PC-3 (cell line): ENCODE results near the gene FOXRED1. TPM values are rescaled to one million over a fixed set of nuclear protein-coding genes. Genes with fewer than 3 reads are reported as not detected.
"Not testable (repeated sequence)": the region's sequence is repeated elsewhere in the genome, so short reads cannot be mapped to it uniquely, and the experiment has no call there.

Experiments used
- ATAC-seq: fragments of 200-7000 bp; cut with Tn5 transposase; 2 replicates; pipeline ENCODE4 v1.9.1; 2020; ENCODE audit warnings: mild to moderate bottlenecking, moderate library complexity
- BruUV-seq: library from RNA; stranded (reverse); fragments of 400-500 nt; replicated peaks from 2 replicates; lab custom pipeline; 2021; lab: Mats Ljungman, UMichigan
- CTCF ChIA-PET: fragments of 300-600 bp; sonication (Branson Sonifier 250); formaldehyde crosslinking; loops from one replicate; lab custom pipeline; 2022; ENCODE audit warnings: antibody characterized with exemption; lab: Charles Lee
- POLR2A ChIA-PET: fragments of 300-600 bp; sonication (Branson Sonifier 250); formaldehyde crosslinking; loops from one replicate; lab custom pipeline; 2022; ENCODE audit warnings: antibody characterized with exemption; ENCODE audit not compliant: unreplicated experiment; lab: Charles Lee
- DNase-seq: peaks from one replicate; pipeline ENCODE4 v3.0.0-alpha.2; 2015
- H2AFZ ChIP-seq: fragments of 300-600 bp; sonication (generic); 2 replicates; pipeline ENCODE4 v1.6.0; 2016; ENCODE audit warnings: antibody characterized with exemption, low read length
- H3F3A ChIP-seq: fragments of 300-600 bp; sonication (generic); one replicate; pipeline ENCODE4 v1.6.0; 2017; ENCODE audit warnings: antibody characterized with exemption, low read length, control low read depth, mild to moderate bottlenecking; ENCODE audit not compliant: unreplicated experiment
- H3K27ac ChIP-seq: fragments of 300-600 bp; sonication (generic); 2 replicates; pipeline ENCODE4 v1.5.1; 2016; ENCODE audit warnings: mild to moderate bottlenecking, low read length
- H3K27me3 ChIP-seq: fragments of 300-600 bp; sonication (generic); 2 replicates; pipeline ENCODE4 v1.6.1; 2016; ENCODE audit warnings: low read length, mixed read lengths
- H3K36me3 ChIP-seq: fragments of 300-600 bp; sonication (generic); 2 replicates; pipeline ENCODE4 v1.6.1; 2016; ENCODE audit warnings: low read depth, mixed run types, low read length, mixed read lengths
- H3K4me1 ChIP-seq: fragments of 300-600 bp; sonication (generic); 2 replicates; pipeline ENCODE4 v1.5.1; 2016; ENCODE audit warnings: low read length; ENCODE audit not compliant: insufficient read depth
- H3K4me2 ChIP-seq: fragments of 300-600 bp; sonication (generic); 2 replicates; pipeline ENCODE4 v1.6.0; 2016; ENCODE audit warnings: low read length
- H3K4me3 ChIP-seq: fragments of 300-600 bp; sonication (generic); 2 replicates; pipeline ENCODE4 v1.5.1; 2016; ENCODE audit warnings: mild to moderate bottlenecking, low read length, mixed read lengths
- H3K79me2 ChIP-seq: fragments of 300-600 bp; sonication (generic); 2 replicates; pipeline ENCODE4 v1.6.1; 2017; ENCODE audit warnings: low read length, mixed read lengths
- H3K9ac ChIP-seq: fragments of 300-600 bp; sonication (generic); 2 replicates; pipeline ENCODE4 v1.6.0; 2016; ENCODE audit warnings: mild to moderate bottlenecking, low read length
- H3K9me2 ChIP-seq: fragments of 300-600 bp; sonication (generic); replicated peaks from 2 replicates; pipeline ENCODE4 v1.6.1; 2016; ENCODE audit warnings: mixed run types, low read length, mixed read lengths
- H3K9me3 ChIP-seq: fragments of 300-600 bp; sonication (generic); 2 replicates; pipeline ENCODE4 v1.6.1; 2016; ENCODE audit warnings: low read length, mixed read lengths
- H4K20me1 ChIP-seq: fragments of 300-600 bp; sonication (generic); 2 replicates; pipeline ENCODE4 v1.6.1; 2016; ENCODE audit warnings: low read length, mixed read lengths
- CTCF ChIP-seq: fragments of 300-600 bp; sonication (generic); conservative IDR thresholded peaks from 2 replicates; pipeline ENCODE4 v1.5.1; 2017; ENCODE audit warnings: antibody characterized with exemption, low read depth, mild to moderate bottlenecking, low read length
- EZH2 ChIP-seq: fragments of 300-600 bp; sonication (generic); IDR thresholded peaks from one replicate; pipeline ENCODE4 v1.6.1; 2017; ENCODE audit warnings: antibody characterized with exemption, mild to moderate bottlenecking, low read length; ENCODE audit not compliant: unreplicated experiment
- EZH2phosphoT487 ChIP-seq: fragments of 300-600 bp; sonication (generic); IDR thresholded peaks from 2 replicates; pipeline ENCODE4 v1.6.1; 2018; ENCODE audit warnings: mild to moderate bottlenecking, antibody characterized with exemption, low read length, borderline replicate concordance
- intact Hi-C: fragments of 100-400 bp; cut with micrococcal nuclease; formaldehyde crosslinking; loops from 2 replicates; pipeline ENCODE4 v1.9.0; 2023
- total RNA-seq: library from RNA; depleted of rRNA; stranded (reverse); fragments of >200 nt; gene quantifications from 2 replicates; pipeline ENCODE4 v1.2.3, GENCODE V29; 2014

FOXRED1 gene
- total RNA-seq, 1 experiment from 2014 or later, result 55.6 TPM

- H3K4me1 ChIP-seq, result peaks cover 31% of the 10 kb centered on the region
- intact Hi-C loops, result no loop called here
- H3K36me3 ChIP-seq, result peaks cover 14% of the 10 kb centered on the region
- peaks cover 36% of the 10 kb centered on the region for H3K79me2 ChIP-seq
- H3K4me2 ChIP-seq, result peak overlapping the region; percentile 42
- H3K9ac ChIP-seq, result peak overlapping the region; percentile 1
- no peak for ATAC-seq
- peak; percentile 50 for DNase-seq
- ChIA-PET CTCF (interaction anchor here (1.2 kb wide), 1 partner anchor 172 kb away, joined by 4 read pairs; no protein-coding TSS in a partner anchor), POLR2A (interaction anchor here (0.6 kb wide), 1 partner anchor 40 kb away, joined by 6 read pairs; the partner anchor contains the start of gene SRPRA)
- H2AFZ ChIP-seq, result no peak overlapping the region
- no TSS peak for BruUV-seq
- no peak for TF ChIP-seq EZH2phosphoT487
- TF ChIP-seq EZH2, result no peak
- TF ChIP-seq CTCF, result no peak
- H3K4me3 ChIP-seq, result peak overlapping the region; percentile 11; the same call in 1 of the 2 replicates
- no peaks in the 10 kb centered on the region for H3K27me3 ChIP-seq
- H3K9me2 ChIP-seq, result no peaks in the 10 kb centered on the region
- H3F3A ChIP-seq, result no peaks in the 10 kb centered on the region
- peak overlapping the region; percentile 68 for H3K27ac ChIP-seq
- H3K9me3 ChIP-seq, result no peaks in the 10 kb centered on the region
- no peaks in the 10 kb centered on the region for H4K20me1 ChIP-seq
Observed at GRCh38 chr11:126308271-126308671, 39.3 kb downstream of the FOXRED1 start.

- intact Hi-C loops, H3K9ac ChIP-seq, H3K9me2 ChIP-seq, POLR2A ChIA-PET, H3K27me3 ChIP-seq, H3K4me2 ChIP-seq, BruUV-seq, H4K20me1 ChIP-seq, H3K9me3 ChIP-seq, DNase-seq, H2AFZ ChIP-seq, H3F3A ChIP-seq, H3K4me3 ChIP-seq, ATAC-seq: not testable (repeated sequence)
- Histone ChIP-seq H3K36me3 (peaks cover 14% of the 10 kb centered on the region), H3K79me2 (peaks cover 32% of the 10 kb centered on the region), H3K27ac (peak overlapping the region; percentile 68), H3K4me1 (peaks cover 33% of the 10 kb centered on the region)
- CTCF ChIA-PET, result interaction anchor here (1.2 kb wide), 1 partner anchor 172 kb away, joined by 4 read pairs; no protein-coding TSS in a partner anchor
Observed at GRCh38 chr11:126308771-126309170, 39.8 kb downstream of the FOXRED1 start.

GRCh38 chr11:126310200-126310991 is 41.4 kb downstream of the FOXRED1 start:
- Histone ChIP-seq H3K4me1 (peaks cover 29% of the 10 kb centered on the region), H3K9me2 (no peaks in the 10 kb centered on the region), H3K36me3 (peaks cover 19% of the 10 kb centered on the region), H3K4me3 (no peak overlapping the region), H3K27ac (peak overlapping the region; percentile 23), H3F3A (no peaks in the 10 kb centered on the region), H3K9me3 (no peaks in the 10 kb centered on the region), H4K20me1 (no peaks in the 10 kb centered on the region), H3K27me3 (no peaks in the 10 kb centered on the region), H3K9ac (0 out of 2 replicates have a peak overlapping the region, but pooled peaks have one; percentile 30), H2AFZ (no peak overlapping the region), H3K79me2 (peaks cover 25% of the 10 kb centered on the region), H3K4me2 (no peak overlapping the region)
- no TSS peak for BruUV-seq
- intact Hi-C loops, result loop anchor here (1.0 to 5.0 kb wide), 7 partner anchors 42 to 1037 kb away; no protein-coding TSS in a partner anchor
- CTCF ChIA-PET, result interaction anchor here (0.5 to 1.6 kb wide), 7 partner anchors 11 to 170 kb away, joined by 3 to 25 read pairs (median 4); no protein-coding TSS in a partner anchor
- DNase-seq (peak; percentile 87), ATAC-seq (peak; percentile 82)
- POLR2A ChIA-PET, result no interaction called here
- peak; percentile 98 for TF ChIP-seq CTCF
- TF ChIP-seq EZH2, result no peak
- TF ChIP-seq EZH2phosphoT487, result no peak
